A204.1 (cell line): ENCODE results near the gene CENPN.
A peak's percentile ranks its signal among the peaks of the same experiment; 100 is the strongest.

Experiments used
- FAIRE-seq: peaks from 2 replicates; lab custom pipeline; 2012; peaks lifted over from hg19 to GRCh38; lab: Jason Lieb, UNC

Gene CENPN

DNA sequence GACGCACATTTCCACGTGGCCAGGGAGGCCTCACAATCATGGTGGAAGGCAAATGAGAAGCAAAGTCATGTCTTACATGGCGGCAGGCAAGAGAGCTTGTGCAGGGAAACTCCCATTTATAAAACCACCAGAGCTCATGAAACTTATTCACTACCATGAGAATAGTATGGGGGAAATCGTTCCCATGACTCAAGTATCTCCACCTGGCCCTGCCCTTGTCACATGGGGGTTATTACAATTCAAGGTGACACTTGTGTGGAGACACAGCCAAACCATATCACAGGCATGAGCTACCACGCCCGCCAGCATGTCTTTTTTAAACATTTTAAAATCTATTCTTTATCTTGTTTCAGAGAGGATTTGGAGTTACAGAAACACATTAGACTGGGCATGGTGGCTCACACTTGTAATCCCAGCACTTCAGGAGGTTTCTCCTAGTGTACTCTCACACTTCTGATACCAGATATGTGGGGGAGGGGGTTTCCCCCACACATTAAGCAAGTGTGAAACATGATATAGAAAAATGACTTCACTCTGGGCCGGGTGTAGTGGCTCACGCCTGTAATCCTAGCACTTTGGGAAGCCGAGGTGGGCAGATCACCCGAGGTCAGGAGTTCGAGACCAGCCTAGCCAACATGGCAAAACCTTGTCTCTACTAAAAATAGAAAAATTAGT is 23.1 kb downstream of the CENPN start:
- FAIRE-seq: no peak

GRCh38 chr16:81035398-81035974 is 28.5 kb downstream of the CENPN start, which contains the start of gene ATMIN:
ATMIN (plus strand) TSS chr16:81035842; CDS start chr16:81035871, 29 bp downstream.
- no peak for FAIRE-seq

DNA sequence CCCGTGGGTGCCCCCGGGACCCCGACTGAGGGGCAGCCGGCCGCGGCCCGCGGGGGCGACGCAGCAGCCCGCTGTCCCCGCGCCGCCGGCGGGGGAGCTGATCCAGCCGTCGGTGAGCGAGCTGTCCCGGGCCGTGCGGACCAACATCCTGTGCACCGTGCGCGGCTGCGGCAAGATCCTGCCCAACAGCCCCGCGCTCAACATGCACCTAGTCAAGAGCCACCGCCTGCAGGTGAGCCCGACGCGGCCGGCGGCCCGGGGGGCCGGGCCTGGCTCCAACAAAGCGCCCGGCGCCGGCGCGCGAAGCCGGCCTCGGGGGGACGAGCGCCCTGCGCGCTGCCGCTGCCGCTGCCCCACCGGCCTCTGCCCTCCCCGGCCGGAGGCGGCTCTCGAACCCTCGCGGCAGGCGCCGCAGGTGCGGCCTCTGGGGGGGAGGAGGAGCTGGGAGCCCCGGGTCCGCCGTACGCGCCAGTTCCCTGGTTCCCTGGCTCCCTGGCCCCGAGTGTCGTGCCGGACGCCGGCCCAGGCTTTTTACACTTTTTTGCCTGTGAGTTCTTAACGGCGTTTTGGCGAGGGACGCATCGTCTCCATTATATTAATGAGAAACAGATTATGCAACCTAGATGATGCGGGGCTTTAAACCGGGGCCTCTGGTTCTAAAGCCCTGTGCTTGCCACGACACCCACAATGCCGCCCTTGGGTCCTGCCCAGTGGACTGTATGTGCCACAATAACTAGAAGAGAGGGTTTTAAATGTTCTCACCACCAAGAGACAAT is 29.1 kb downstream of the CENPN start:
- FAIRE-seq: no peak

- no peak for FAIRE-seq
These were observed 29.8 kb downstream of the CENPN start for GRCh38 chr16:81036751-81037350.

DNA sequence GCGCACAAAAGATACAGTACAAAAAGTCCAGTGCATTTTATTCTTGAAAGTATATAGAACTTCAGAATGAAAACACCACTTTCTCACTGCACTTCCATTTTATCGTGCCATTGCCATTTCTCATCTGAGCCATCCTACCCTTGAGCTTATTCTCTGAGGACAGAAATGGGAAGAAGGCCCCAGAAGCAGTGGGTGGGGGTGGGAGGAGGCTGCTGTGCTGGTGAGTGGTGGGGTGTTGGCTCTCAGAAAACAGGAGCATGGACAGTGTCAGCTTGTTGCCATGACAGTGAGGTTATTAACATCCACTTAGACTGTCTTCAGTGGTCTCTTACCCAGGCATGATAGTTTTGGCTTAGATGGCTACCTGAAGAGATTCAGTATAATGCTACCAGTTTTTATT is 33.1 kb downstream of the CENPN start:
- FAIRE-seq: no peak

DNA sequence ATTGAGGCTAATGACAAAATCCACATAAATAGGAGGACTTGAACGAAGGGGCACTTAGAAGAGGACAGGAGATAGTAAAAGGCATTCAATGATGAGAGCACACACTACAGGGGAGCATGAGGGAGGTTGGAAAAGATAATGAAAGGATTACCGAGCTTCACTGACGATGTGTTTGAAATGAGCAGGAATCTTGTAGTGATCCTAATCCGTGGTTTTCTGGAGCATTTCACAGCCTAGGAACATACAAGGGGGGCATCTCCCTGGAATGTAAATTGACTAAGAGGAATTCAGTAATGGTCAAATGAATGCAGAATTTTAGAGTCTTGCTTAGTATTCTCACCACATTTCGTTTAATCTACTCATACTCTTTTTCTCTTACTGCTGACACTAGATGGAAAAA is 33.8 kb downstream of the CENPN start:
- no peak for FAIRE-seq

- FAIRE-seq: no peak
These were observed 34.7 kb downstream of the CENPN start for GRCh38 chr16:81041696-81042095.

DNA sequence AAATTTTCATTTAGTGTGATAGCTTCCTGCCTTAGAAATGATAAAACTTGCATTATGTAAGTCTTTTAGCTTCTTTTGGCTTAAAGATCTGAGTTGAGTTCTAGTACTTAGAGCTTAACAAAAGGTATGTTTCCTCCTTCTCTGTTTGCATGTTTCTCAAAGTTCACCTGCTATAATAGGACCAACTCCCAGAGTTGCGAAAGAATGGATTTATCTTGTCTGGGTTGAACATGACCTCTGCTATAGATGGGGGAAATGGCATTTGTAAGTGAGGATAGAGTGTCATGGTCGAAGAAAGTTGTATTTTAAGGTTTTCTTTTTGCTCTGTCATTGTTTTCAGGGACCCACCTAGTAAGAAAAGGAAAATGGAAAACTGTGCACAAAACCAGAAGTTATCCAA is 35.8 kb downstream of the CENPN start:
- no peak for FAIRE-seq

GRCh38 chr16:81053761-81054160 is 46.7 kb downstream of the CENPN start:
- FAIRE-seq: no peak

GRCh38 chr16:81060576-81061306 is 53.7 kb downstream of the CENPN start:
- no peak for FAIRE-seq

DNA sequence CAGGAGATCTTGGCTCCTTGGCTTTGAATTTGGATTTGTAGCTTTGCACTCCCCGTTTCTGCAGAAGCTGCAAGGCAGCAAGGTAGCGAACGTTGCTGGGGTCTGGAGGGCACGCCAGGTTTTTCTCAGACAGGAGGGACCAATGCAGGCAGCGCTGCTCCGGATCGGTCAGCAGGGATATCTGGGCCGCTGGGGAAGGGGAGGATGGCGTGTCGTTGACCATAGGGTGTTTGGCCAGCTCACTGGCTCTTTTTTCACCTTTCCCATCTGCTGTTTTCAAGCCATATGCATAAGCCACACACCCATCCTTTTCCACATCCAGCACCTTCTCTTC is 54.3 kb downstream of the CENPN start:
- FAIRE-seq: no peak

DNA sequence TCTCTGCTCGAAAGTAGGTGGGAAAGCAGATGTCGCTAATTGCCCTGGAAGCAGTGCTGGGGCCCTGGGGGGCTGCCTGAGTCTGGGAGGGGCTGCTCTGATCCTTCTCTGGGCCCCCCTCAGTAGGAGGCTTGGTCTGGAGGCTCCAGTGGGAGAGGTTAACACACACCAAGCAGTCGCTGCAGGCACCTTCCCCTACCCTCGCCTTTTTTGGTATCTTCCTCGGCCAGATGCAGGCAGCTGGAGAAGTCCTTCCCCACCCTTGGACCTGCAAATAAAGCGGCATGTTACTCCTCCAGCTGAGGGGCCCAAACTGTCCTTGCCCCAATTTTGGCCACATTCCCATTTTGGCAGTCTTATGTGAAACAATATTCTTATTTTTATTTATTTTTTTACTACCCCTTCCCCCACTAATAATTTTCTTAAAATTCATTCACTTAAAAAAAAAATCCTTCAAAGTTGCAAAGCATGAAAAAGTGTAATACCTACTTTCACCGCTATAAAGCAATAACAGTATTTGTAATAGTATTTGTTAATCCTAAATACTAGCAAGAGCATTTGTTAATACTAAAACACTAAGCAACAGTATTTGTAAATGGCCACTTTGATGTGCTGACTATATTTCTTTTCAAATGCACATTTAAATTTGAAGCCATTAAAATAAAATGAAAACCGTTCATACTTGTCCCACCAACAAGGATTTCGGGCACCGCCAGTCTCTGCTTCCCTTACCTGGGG is 55.0 kb downstream of the CENPN start:
- FAIRE-seq: no peak

DNA sequence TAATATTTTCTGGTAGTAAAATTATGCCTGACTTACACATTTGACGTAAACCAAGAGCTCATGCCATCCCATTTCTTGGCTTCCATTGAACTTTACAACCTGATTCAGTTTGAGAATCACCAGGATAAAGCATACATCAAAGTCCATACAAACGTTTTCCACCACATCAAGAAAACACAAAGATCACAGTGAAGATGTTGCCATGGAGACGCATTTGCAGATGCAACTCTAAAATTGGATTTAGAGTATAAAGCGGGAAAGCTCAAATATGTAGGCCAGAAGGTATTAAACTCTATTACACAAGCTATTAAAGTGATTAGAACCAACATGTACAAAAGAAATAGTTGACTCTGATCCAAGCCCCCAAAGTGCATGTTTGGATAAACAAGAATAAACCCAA is 59.7 kb downstream of the CENPN start:
- no peak for FAIRE-seq

DNA sequence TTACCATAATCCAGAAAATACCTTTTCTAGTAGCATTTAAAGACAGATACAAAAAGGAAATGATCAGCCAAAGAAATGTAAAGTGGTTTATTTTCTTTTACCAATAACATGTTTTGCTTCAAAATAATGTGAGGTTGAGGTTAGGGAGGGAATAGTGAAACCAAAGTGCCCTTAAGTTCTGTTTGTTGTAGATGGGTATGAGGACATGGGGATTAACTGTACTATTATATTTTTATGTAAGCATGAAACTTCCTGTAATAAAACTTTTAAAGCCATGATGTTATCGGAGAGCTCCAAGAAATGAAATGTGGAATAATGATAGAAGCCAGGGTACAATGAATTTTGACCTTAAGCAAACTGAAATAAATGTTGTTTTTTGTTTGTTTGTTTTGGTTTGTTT is 60.2 kb downstream of the CENPN start:
- no peak for FAIRE-seq

DNA sequence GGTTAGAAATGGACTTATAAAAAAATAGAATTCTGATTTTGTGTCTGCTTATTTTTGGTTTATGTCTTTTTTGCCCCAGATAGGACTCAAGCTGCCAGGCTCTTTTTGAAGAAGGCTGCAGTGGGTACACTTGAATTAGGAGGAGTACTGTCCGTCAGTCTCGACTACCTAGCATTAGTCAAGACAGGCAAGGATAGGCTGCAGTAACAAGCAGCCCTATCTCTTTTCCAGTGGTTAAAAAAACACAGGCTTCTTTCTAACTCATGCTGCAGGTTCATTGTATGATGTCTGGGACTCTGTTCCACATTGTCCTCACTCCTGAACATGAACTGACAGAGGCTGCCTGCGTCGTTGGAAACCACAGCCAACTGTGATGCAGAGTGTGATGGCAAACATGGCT is 62.0 kb downstream of the CENPN start:
- no peak for FAIRE-seq

- FAIRE-seq: no peak
These were observed 64.0 kb downstream of the CENPN start for GRCh38 chr16:81070979-81071378.

DNA sequence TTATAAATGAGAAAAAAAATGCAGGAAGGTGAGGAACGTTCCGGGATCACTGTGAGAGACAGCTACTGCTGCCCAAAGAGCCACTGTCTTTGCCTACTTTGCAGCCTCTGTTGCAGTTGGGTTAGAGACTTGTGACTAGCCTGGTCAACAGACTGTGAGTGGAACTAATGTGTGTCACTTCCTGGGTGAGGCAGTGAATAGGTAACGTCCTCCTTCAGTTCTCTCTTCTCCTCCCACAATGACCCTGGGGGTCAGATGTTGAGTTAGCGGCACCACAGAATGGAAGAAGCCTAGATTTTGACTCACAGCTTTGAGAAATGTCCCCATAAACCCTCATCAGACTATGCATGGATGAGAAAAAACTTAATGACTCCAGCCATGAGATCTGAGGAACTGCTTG is 64.8 kb downstream of the CENPN start:
- no peak for FAIRE-seq

- no peak for FAIRE-seq
These were observed 66.7 kb downstream of the CENPN start for GRCh38 chr16:81073560-81074330.

- FAIRE-seq: peak; percentile 11
These were observed 69.6 kb downstream of the CENPN start for GRCh38 chr16:81076566-81077075.

DNA sequence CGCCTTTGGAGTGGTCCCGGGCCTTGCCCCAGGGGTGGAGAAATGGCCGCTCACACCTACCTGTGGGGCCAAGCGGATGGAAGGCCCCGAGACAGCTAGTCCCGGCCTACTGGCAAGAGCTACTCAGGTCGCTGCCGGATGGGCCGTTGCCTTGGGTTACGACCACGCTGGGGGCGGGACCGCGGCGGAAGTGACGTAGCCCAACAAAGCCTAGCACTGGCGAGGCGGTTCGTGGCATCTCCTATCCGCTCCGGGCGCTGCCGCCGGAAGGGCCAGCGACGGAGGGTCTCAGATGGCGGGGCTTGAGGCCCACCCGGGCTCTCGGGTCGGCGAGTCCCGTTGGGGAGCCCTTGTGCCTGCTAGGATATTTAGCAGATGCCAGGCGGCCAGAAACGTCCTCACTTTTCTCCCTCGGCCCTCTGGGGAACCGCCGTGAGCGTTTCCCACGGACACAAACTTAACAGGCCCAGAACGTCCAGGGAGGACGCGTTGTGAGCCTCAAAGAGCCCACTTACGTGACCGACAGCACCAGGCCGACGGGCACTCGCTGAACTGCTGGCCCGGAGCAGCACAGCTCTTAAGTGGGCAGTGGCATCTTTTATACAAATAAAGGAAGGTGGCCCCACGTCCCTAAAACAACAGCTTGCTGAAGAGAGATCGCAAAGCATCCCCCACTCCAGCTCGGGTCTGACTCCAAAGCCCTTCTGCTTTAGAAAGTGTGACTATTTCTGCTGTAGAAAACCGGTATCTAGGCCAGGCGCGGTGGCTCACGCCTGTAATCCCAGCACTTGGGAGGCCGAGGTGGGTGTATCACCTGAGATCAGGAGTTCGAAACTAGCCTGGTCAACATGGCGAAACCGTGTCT is 70.3 kb downstream of the CENPN start, which contains the start of gene C16orf46:
C16orf46 (minus strand) TSS at position 163 of the 865 bp plus-strand sequence. CDS start 13,283 bp downstream, outside the sequence.
- no peak for FAIRE-seq
